Measurements from ENCODE around the gene WDR27.

Gene WDR27

GRCh38 chr6:169455470-169455869, 246.4 kb downstream of the WDR27 start:
- Histone ChIP-seq H3K9me3 (ENCODE audit: control insufficient read depth, low read depth, low read length) (no peaks in the 10 kb centered on the region), H3K36me3 (ENCODE audit: control insufficient read depth, low read depth, low read length) (no peaks in the 10 kb centered on the region), H3K4me3 (ENCODE audit: low read length) (no peak overlapping the region), H3K27me3 (ENCODE audit: control insufficient read depth, insufficient read depth, low read length) (no peaks in the 10 kb centered on the region), H3K9ac (ENCODE audit: low read length) (no peak overlapping the region), H3K27ac (ENCODE audit: low read length) (no peak overlapping the region), H3K4me1 (ENCODE audit: control insufficient read depth, low read depth, low read length) (no peaks in the 10 kb centered on the region)

- Histone ChIP-seq H3K27ac (ENCODE audit: low read length) (no peak overlapping the region), H3K9ac (ENCODE audit: low read length) (no peak overlapping the region), H3K36me3 (ENCODE audit: control insufficient read depth, low read depth, low read length) (no peaks in the 10 kb centered on the region)
These were observed 247.0 kb downstream of the WDR27 start for GRCh38 chr6:169454872-169455204.

DNA sequence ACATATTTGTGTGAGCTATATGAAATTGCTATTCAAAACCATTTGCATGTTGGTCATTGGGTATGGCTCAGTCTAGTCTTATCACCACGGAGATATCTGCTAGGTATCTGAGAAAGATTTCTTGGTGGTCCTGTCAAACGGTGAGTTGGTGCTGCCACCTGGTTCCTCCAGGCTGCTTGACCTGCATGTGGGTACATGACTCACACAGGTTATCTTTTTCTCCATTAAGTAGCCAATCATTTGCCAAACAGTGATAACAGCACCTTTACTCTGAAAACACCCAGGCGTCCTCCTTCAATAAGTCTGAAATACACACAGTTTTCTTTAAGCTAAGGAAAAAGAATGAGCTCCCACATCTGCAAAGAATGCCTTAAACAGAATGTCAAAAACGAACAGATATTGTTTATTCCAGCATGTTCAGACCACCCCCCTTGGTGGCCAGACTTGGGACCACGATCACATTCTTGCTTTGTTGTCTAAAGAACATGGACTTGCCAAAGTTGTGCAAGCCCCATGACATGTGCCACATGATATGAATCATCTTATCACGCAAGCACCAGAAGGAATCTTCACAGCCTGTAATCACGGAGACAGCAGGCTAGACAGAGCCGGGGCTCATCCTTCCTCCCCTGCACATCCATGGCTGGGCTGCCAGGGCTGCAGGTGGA, 247.5 kb downstream of the WDR27 start:
- H3K4me1 ChIP-seq (ENCODE audit: control insufficient read depth, low read depth, low read length), result no peaks in the 10 kb centered on the region
- no peaks in the 10 kb centered on the region for H3K9me3 ChIP-seq (ENCODE audit: control insufficient read depth, low read depth, low read length)
- H3K9ac ChIP-seq (ENCODE audit: low read length), result no peak overlapping the region
- no peak overlapping the region for H3K27ac ChIP-seq (ENCODE audit: low read length)
- no peaks in the 10 kb centered on the region for H3K27me3 ChIP-seq (ENCODE audit: control insufficient read depth, insufficient read depth, low read length)
- H3K36me3 ChIP-seq (ENCODE audit: control insufficient read depth, low read depth, low read length), result no peaks in the 10 kb centered on the region
- H3K4me3 ChIP-seq (ENCODE audit: low read length), result no peak overlapping the region

More at GRCh38 chr6:169454872-169455204, 247.0 kb downstream of the WDR27 start:
- Histone ChIP-seq H3K4me3 (ENCODE audit: low read length) (no peak overlapping the region), H3K9me3 (ENCODE audit: control insufficient read depth, low read depth, low read length) (no peaks in the 10 kb centered on the region), H3K27me3 (ENCODE audit: control insufficient read depth, insufficient read depth, low read length) (no peaks in the 10 kb centered on the region), H3K4me1 (ENCODE audit: control insufficient read depth, low read depth, low read length) (no peaks in the 10 kb centered on the region)

DNA sequence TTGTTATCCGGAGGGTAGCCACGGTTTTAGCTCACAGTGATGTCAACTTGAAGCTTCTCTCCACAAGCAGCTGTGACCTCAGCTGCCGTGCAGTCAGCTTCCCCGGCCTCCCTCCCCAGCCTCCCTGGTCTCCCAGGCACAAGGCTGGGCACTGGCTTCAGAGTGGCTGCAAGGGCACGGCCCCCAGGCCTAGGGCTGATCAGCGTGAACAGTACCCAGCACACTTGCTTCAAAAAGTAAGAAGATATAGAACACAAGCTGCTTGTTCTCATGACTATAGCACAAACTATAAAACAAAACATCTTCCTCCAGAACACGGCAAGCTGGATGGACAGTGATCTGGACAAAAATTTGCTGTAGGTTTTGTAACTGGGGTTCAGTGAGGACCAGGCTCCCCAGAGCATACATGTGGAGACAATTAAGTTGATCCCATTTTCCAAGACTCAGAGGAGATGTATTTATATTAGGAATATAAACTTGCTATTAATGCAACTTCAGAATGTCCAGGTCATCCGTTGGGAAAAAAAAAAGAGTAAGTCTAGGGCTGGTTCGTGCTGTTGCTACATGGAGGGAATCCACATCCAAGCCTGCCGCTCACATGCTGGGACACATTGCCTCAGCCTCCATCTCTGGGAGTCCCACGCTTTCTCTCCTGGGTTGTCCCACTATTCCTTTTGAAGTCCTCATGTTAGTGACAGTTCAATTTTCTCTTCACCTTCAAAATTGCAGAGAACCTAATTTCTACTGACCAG, 248.8 kb downstream of the WDR27 start:
- no peak overlapping the region for H3K27ac ChIP-seq (ENCODE audit: low read length)
- no peak overlapping the region for H3K4me3 ChIP-seq (ENCODE audit: low read length)
- H3K9ac ChIP-seq (ENCODE audit: low read length), result no peak overlapping the region

GRCh38 chr6:169452117-169452868, 249.5 kb downstream of the WDR27 start:
- Histone ChIP-seq H3K36me3 (ENCODE audit: control insufficient read depth, low read depth, low read length) (no peaks in the 10 kb centered on the region), H3K4me3 (ENCODE audit: low read length) (no peak overlapping the region), H3K9me3 (ENCODE audit: control insufficient read depth, low read depth, low read length) (no peaks in the 10 kb centered on the region), H3K9ac (ENCODE audit: low read length) (no peak overlapping the region), H3K27ac (ENCODE audit: low read length) (no peak overlapping the region), H3K27me3 (ENCODE audit: control insufficient read depth, insufficient read depth, low read length) (no peaks in the 10 kb centered on the region), H3K4me1 (ENCODE audit: control insufficient read depth, low read depth, low read length) (no peaks in the 10 kb centered on the region)

More for the DNA sequence above, 248.8 kb downstream of the WDR27 start:
- H3K4me1 ChIP-seq (ENCODE audit: control insufficient read depth, low read depth, low read length), result no peaks in the 10 kb centered on the region
- no peaks in the 10 kb centered on the region for H3K36me3 ChIP-seq (ENCODE audit: control insufficient read depth, low read depth, low read length)
- H3K27me3 ChIP-seq (ENCODE audit: control insufficient read depth, insufficient read depth, low read length), result no peaks in the 10 kb centered on the region
- no peaks in the 10 kb centered on the region for H3K9me3 ChIP-seq (ENCODE audit: control insufficient read depth, low read depth, low read length)

DNA sequence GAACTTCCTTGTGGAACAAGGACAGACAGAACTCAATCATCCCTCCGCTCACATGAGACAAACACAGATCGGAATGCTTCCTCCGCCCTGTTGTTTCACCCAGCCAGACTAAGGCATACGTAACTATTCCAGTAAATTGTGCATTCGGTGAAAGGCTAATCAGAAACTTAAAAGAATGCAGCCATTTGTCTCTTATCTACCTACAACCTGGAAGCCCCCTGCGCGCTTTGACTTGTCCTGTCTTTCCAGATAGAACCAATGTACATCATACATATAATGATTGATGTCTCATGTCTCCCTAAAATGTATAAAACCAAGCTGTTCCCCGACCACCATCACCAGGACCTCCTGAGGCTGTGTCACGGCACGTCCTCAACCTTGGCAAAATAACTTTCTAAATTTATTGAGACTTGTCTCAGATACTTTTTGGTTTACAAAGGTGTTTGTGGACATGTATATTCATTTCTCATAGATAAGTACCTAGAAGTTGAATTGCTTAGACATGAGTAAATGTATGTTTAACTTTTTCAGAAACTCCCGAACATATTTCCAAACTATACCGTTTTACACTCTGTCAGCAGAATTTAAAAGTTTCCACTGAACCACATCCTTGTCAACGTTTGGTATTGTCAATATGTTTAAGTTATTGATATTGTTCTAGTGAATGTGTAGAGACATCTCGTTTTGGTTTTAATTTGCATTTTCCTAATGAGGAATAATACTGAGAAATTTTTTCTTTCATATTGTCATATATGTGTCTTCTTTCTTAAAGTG, 250.6 kb downstream of the WDR27 start:
- Histone ChIP-seq H3K9ac (ENCODE audit: low read length) (no peak overlapping the region), H3K27me3 (ENCODE audit: control insufficient read depth, insufficient read depth, low read length) (no peaks in the 10 kb centered on the region), H3K9me3 (ENCODE audit: control insufficient read depth, low read depth, low read length) (no peaks in the 10 kb centered on the region), H3K27ac (ENCODE audit: low read length) (no peak overlapping the region), H3K36me3 (ENCODE audit: control insufficient read depth, low read depth, low read length) (no peaks in the 10 kb centered on the region), H3K4me1 (ENCODE audit: control insufficient read depth, low read depth, low read length) (no peaks in the 10 kb centered on the region), H3K4me3 (ENCODE audit: low read length) (no peak overlapping the region)

- H3K9me3 ChIP-seq (ENCODE audit: control insufficient read depth, low read depth, low read length), result no peaks in the 10 kb centered on the region
- H3K9ac ChIP-seq (ENCODE audit: low read length), result no peak overlapping the region
- H3K27ac ChIP-seq (ENCODE audit: low read length), result no peak overlapping the region
- no peaks in the 10 kb centered on the region for H3K4me1 ChIP-seq (ENCODE audit: control insufficient read depth, low read depth, low read length)
- no peaks in the 10 kb centered on the region for H3K27me3 ChIP-seq (ENCODE audit: control insufficient read depth, insufficient read depth, low read length)
- H3K36me3 ChIP-seq (ENCODE audit: control insufficient read depth, low read depth, low read length), result no peaks in the 10 kb centered on the region
- no peak overlapping the region for H3K4me3 ChIP-seq (ENCODE audit: low read length)
These were observed 251.7 kb downstream of the WDR27 start for GRCh38 chr6:169450097-169450496.

- H3K4me1 ChIP-seq (ENCODE audit: control insufficient read depth, low read depth, low read length), result no peaks in the 10 kb centered on the region
- no peaks in the 10 kb centered on the region for H3K36me3 ChIP-seq (ENCODE audit: control insufficient read depth, low read depth, low read length)
- H3K27me3 ChIP-seq (ENCODE audit: control insufficient read depth, insufficient read depth, low read length), result no peaks in the 10 kb centered on the region
- H3K4me3 ChIP-seq (ENCODE audit: low read length), result no peak overlapping the region
- H3K27ac ChIP-seq (ENCODE audit: low read length), result no peak overlapping the region
- H3K9me3 ChIP-seq (ENCODE audit: control insufficient read depth, low read depth, low read length), result no peaks in the 10 kb centered on the region
- H3K9ac ChIP-seq (ENCODE audit: low read length), result no peak overlapping the region
These were observed 252.6 kb downstream of the WDR27 start for GRCh38 chr6:169449221-169449620.

DNA sequence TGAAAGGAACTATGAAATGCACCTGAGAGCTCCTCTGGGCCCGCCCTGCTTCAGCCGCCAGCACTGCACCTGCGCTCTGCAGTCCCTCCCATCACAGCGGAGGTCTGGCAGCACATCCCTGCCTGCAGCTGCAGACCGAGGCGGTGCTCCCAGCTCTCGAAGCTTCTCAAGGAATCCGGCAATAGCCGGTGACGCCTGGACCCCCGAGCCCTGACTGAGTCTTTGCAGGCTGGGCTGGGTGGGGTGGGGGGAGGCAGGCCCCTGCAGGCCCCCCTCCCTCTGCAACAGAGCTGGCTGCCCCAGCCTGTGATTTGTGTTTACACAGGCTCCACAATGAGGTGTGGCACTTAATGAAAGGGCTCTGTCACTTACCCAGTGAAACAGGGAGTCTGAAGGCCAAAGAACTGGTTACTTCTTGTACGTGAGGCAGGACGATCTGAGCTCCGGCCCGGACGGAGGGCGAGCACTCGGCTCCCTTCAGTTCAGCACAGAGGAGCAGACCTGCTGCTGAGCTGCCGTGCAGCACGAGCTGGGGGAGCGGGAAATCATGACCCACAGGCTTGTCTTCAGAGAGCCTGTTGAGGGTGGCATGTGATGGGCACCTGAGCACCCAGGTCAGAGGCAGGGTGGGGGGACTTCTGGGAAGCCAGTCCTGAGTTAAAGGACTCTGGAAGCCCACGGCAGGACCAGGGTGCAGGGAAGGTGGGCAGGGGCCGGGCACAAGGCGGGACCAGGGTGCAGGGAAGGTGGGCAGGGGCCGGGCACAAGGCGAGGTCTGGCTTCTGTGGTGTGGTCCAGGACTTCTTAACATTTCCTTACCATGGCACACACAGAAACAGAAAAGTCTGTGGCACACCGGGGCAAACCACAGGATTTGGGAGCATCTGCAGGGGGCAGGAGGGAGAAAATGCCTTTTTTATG, 255.9 kb downstream of the WDR27 start:
- no peak overlapping the region for H3K9ac ChIP-seq (ENCODE audit: low read length)
- no peaks in the 10 kb centered on the region for H3K36me3 ChIP-seq (ENCODE audit: control insufficient read depth, low read depth, low read length)
- no peak overlapping the region for H3K27ac ChIP-seq (ENCODE audit: low read length)
- no peaks in the 10 kb centered on the region for H3K27me3 ChIP-seq (ENCODE audit: control insufficient read depth, insufficient read depth, low read length)
- H3K4me3 ChIP-seq (ENCODE audit: low read length), result no peak overlapping the region
- H3K4me1 ChIP-seq (ENCODE audit: control insufficient read depth, low read depth, low read length), result no peaks in the 10 kb centered on the region
- H3K9me3 ChIP-seq (ENCODE audit: control insufficient read depth, low read depth, low read length), result no peaks in the 10 kb centered on the region

DNA sequence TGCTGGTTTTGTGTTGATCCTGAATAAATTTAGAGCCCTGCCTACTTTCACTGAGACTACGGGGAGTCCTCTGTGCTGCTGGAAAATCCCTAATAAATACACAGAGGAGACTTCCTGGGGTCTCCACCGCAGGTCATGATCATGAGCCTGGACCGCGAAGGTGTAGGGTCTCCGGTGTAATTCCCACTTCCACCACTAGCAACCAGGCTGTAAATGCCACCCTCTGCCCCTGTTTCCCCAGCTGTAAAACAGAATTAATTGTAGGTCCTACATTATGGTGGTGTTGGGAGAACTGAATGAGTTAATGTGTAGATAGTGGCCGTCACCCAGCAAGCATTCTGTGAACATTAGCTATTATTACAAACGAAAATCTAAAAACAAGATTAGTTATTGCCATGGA, 256.6 kb downstream of the WDR27 start:
- no peak overlapping the region for H3K27ac ChIP-seq (ENCODE audit: low read length)
- no peak overlapping the region for H3K9ac ChIP-seq (ENCODE audit: low read length)
- no peaks in the 10 kb centered on the region for H3K27me3 ChIP-seq (ENCODE audit: control insufficient read depth, insufficient read depth, low read length)
- H3K9me3 ChIP-seq (ENCODE audit: control insufficient read depth, low read depth, low read length), result no peaks in the 10 kb centered on the region
- H3K4me1 ChIP-seq (ENCODE audit: control insufficient read depth, low read depth, low read length), result no peaks in the 10 kb centered on the region
- no peak overlapping the region for H3K4me3 ChIP-seq (ENCODE audit: low read length)
- H3K36me3 ChIP-seq (ENCODE audit: control insufficient read depth, low read depth, low read length), result no peaks in the 10 kb centered on the region
